Cardiac muscle cell (in vitro differentiated cells and primary cell): Measurements from ENCODE around the gene HERC5. TPM values are rescaled to one million over a fixed set of nuclear protein-coding genes. Genes with fewer than 3 reads are reported as not detected.

Experiments
- DNase-seq, 2 donors: peaks; one replicate each; pipeline versions ENCODE4 v3.0.0 to v3.0.0-alpha.2; 2010 to 2017; ENCODE audit warnings: low read depth in 1 of 2, low spot score in 1 of 2
- H3K27ac ChIP-seq: fragments of 200-600 bp; sonication (generic); 2 replicates; pipeline ENCODE4 v1.5.1; 2016
- H3K27me3 ChIP-seq: fragments of 200-600 bp; sonication (generic); 2 replicates; pipeline ENCODE4 v1.6.0; 2016; ENCODE audit warnings: control low read depth
- H3K36me3 ChIP-seq: fragments of 200-600 bp; sonication (generic); 2 replicates; pipeline ENCODE4 v1.5.1; 2016; ENCODE audit warnings: control low read depth
- H3K4me1 ChIP-seq: fragments of 200-600 bp; sonication (generic); 2 replicates; pipeline ENCODE4 v1.8.1; 2017; ENCODE audit warnings: low read depth, mild to moderate bottlenecking, mixed run types
- H3K4me3 ChIP-seq: fragments of 200-600 bp; sonication (generic); 2 replicates; pipeline ENCODE4 v1.5.1; 2016; ENCODE audit warnings: mild to moderate bottlenecking
- H3K9me3 ChIP-seq: fragments of 200-600 bp; sonication (generic); 2 replicates; pipeline ENCODE4 v1.5.1; 2017; ENCODE audit warnings: low read depth, mild to moderate bottlenecking, control low read depth
- polyA plus RNA-seq: library from polyadenylated mRNA; unstranded; fragments of >200 nt; fragmentation: Nextera tagmentation; extraction: Ambion mirVana; gene quantifications from 2 replicates; pipeline ENCODE4 v1.2.1, GENCODE V29; 2016
- total RNA-seq: library from RNA; depleted of rRNA; stranded (reverse); fragments of >200 nt; gene quantifications from 2 replicates; pipeline ENCODE4 v1.2.3, GENCODE V29; 2016
- TF ChIP-seq, protein P1 (sequence below): IDR thresholded peaks from 2 replicates; pipeline ENCODE4 v1.5.1; 2012; ENCODE audit warnings: low read depth, mild to moderate bottlenecking, low read length

HERC5 gene
- total and polyA plus RNA-seq, 2 experiments from 2014 or later, result 1.1 to 2.4 TPM

DNA sequence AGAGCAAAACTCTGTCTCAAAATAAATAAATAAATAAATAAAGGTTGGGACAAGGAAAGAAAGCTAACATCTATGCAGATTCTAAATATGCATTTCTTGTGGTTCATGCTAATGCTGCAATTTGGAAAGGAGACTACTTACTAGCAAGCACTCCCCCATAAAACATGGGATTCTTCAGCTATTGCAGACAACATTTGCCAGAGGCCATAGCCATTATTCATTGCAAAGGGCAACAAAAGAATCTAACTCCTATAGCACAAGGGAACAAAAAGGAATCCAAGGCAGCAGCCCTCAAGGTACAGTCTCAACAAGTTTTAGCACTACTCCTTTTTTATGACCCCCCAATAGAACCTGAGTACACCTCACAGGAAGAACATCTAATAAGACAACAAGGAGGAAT is 8.0 kb upstream of the HERC5 start:
- DNase-seq, result no peak
- no peaks in the 10 kb centered on the region for H3K4me1 ChIP-seq
- no peaks in the 10 kb centered on the region for H3K27me3 ChIP-seq
- TF ChIP-seq, protein P1, sequence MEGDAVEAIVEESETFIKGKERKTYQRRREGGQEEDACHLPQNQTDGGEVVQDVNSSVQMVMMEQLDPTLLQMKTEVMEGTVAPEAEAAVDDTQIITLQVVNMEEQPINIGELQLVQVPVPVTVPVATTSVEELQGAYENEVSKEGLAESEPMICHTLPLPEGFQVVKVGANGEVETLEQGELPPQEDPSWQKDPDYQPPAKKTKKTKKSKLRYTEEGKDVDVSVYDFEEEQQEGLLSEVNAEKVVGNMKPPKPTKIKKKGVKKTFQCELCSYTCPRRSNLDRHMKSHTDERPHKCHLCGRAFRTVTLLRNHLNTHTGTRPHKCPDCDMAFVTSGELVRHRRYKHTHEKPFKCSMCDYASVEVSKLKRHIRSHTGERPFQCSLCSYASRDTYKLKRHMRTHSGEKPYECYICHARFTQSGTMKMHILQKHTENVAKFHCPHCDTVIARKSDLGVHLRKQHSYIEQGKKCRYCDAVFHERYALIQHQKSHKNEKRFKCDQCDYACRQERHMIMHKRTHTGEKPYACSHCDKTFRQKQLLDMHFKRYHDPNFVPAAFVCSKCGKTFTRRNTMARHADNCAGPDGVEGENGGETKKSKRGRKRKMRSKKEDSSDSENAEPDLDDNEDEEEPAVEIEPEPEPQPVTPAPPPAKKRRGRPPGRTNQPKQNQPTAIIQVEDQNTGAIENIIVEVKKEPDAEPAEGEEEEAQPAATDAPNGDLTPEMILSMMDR, result no peak
- no peak overlapping the region for H3K27ac ChIP-seq
- no peaks in the 10 kb centered on the region for H3K36me3 ChIP-seq
- no peaks in the 10 kb centered on the region for H3K9me3 ChIP-seq
- no peak overlapping the region for H3K4me3 ChIP-seq

DNA sequence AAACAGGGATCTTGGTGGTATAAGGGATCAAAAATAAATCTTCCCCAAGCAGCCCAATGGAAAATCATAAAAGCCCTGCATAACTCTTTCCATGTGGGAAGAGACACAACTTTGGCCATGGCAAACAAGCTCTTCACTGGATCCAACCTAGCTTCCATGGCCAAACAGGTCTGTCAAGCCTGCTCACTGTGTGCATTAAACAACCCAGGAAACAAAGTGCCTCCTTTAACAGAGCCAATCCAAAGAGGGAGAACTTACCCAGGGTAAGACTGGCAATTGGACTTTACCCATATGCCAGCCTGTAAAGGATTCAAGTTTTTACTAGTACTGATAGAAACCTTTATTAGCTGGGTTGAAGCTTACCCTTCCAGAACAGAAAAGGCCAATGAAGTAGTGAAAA is 7.6 kb upstream of the HERC5 start:
- Histone ChIP-seq H3K4me1 (no peaks in the 10 kb centered on the region), H3K4me3 (no peak overlapping the region), H3K9me3 (no peaks in the 10 kb centered on the region), H3K36me3 (no peaks in the 10 kb centered on the region), H3K27ac (no peak overlapping the region), H3K27me3 (no peaks in the 10 kb centered on the region)
- DNase-seq, result no peak
- TF ChIP-seq, protein P1, result no peak

DNA sequence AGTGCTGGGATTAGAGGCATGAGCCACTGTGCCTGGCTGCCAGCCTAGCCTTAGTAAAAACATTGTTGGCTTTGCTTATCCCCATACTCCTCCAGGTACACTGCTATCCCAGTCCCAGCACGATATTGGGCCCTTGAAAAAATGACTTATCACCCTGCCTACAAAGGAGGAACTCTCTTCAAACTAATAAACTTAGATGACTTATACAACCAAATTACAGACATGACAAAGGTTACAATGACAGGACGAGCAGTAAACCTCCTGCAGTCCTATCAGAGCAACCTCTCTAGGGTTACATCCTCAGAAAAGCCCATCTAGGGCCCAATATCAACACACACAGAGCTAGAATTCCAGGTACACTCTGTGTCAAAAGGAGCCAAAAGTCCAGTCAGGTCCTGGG is 5.7 kb upstream of the HERC5 start:
- no peaks in the 10 kb centered on the region for H3K4me1 ChIP-seq
- H3K9me3 ChIP-seq, result no peaks in the 10 kb centered on the region
- H3K27ac ChIP-seq, result no peak overlapping the region
- no peaks in the 10 kb centered on the region for H3K36me3 ChIP-seq
- no peak for DNase-seq
- TF ChIP-seq, protein P1, result no peak
- H3K27me3 ChIP-seq, result no peaks in the 10 kb centered on the region
- H3K4me3 ChIP-seq, result no peak overlapping the region

DNA sequence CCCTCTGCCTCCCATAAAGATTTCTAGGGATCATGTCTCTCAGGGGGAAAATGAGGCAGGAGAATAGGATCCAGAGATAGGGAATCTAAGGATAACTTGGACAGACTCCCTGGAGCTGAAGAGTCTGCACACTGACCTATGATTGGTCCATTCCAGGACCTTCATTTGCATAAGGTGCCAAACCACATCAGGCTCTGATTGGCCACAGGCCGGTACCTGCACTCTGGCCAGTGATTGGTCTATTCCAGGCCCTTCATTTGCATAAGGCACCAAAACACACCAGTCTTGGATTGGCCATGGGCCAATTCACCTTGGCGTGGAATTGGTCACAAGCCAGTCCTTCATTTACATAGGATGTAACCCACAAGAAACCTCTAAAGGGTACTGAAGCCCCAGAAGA is 4.0 kb upstream of the HERC5 start:
- H3K27me3 ChIP-seq, result peaks cover 12% of the 10 kb centered on the region
- no peak for DNase-seq
- H3K9me3 ChIP-seq, result no peaks in the 10 kb centered on the region
- no peak overlapping the region for H3K27ac ChIP-seq
- TF ChIP-seq, protein P1, result no peak
- no peaks in the 10 kb centered on the region for H3K4me1 ChIP-seq
- H3K36me3 ChIP-seq, result no peaks in the 10 kb centered on the region
- no peak overlapping the region for H3K4me3 ChIP-seq

DNA sequence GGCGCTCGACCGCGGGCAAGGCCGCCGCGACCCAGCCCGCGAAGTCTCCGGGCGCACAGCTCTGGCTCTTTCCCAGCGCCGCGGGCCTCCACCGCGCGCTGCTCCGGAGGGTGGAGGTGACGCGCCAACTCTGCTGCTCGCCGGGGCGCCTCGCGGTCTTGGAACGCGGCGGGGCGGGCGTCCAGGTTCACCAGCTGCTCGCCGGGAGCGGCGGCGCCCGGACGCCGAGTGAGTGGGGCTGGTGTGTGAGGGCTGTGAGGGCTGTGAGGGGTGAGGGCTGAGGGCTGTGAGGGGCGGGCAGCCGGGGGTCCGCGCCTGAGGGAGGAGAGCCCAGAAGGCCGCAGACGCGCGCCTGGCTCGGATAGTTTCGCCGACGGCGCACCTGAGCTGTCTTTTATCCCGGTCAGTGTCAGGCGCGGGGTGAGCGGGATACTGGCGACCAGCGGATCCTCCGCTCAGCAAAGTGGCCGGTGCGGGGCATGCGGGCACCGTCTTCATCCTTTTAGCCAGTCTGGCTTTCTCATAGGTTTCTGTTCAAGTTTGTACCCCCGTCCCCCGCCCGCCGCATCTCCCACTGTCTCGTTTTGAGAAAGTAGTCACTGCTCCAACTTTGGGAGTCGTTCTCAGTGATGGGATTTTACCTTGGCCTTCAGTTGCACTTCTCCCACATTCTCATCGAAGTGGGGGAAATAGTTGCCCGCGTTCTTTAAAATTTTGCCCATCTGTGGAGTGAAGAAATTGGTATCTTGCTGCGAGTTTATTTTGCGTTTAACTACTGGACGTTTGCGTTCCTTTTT is 586 bp downstream of the HERC5 start:
- TF ChIP-seq, protein P1, result no peak
- peaks cover 26% of the 10 kb centered on the region for H3K27me3 ChIP-seq
- DNase-seq, result peak; percentile 25 to 66
- no peaks in the 10 kb centered on the region for H3K9me3 ChIP-seq
- no peaks in the 10 kb centered on the region for H3K36me3 ChIP-seq
- H3K4me1 ChIP-seq, result no peaks in the 10 kb centered on the region
- peak overlapping the region; percentile 32 for H3K4me3 ChIP-seq
- H3K27ac ChIP-seq, result no peak overlapping the region
